Measurements from ENCODE around the gene TNIK. TPM values are rescaled to one million over a fixed set of nuclear protein-coding genes. Genes with fewer than 3 reads are reported as not detected.
"Not testable (repeated sequence)": the region's sequence is repeated elsewhere in the genome, so short reads cannot be mapped to it uniquely, and the experiment has no call there.

TNIK gene
- total and polyA plus RNA-seq, 2 experiments from 2014 or later = 7.4 to 13.8 TPM

- no peak for TF ChIP-seq EZH2 (IDR thresholded peaks at IDR 0.05; ENCODE audit: borderline replicate concordance)
- no peak for TF ChIP-seq CTCF (IDR thresholded peaks at IDR 0.05; ENCODE audit: poor library complexity)
- TF ChIP-seq EZH2phosphoT487 (IDR thresholded peaks at IDR 0.05; ENCODE audit: low read depth, severe bottlenecking, unreplicated experiment) = no peak
- H3K79me2 ChIP-seq = no peaks in the 10 kb centered on the region
- 96% methylated on average over 2 of the region's 2 CpGs for WGBS (ENCODE audit: low lambda C conversion rate, missing lambda C conversion rate)
These were observed 218.0 kb downstream of the TNIK start for GRCh38 chr3:171242170-171242569.

GRCh38 chr3:171241655-171242054 is 218.6 kb downstream of the TNIK start:
- H4K20me1 ChIP-seq (ENCODE audit: insufficient read depth, poor library complexity, severe bottlenecking); H2AFZ ChIP-seq; H3K4me3 ChIP-seq; H3K27me3 ChIP-seq; H3K9me3 ChIP-seq (ENCODE audit: low read depth); H3K9me2 ChIP-seq (replicated peaks; ENCODE audit: insufficient read depth); H3K79me2 ChIP-seq; H3K36me3 ChIP-seq (replicated peaks; ENCODE audit: insufficient read depth, low read depth); H3K27ac ChIP-seq; DNase-seq (ENCODE audit: low spot score); H3K4me1 ChIP-seq (ENCODE audit: insufficient read depth); H3K4me2 ChIP-seq: not testable (repeated sequence)
- 91% methylated on average over 2 of the region's 2 CpGs for WGBS (ENCODE audit: low lambda C conversion rate, missing lambda C conversion rate)

More at GRCh38 chr3:171242170-171242569, 218.0 kb downstream of the TNIK start:
- no peak overlapping the region for H3K27ac ChIP-seq
- no peak overlapping the region for H2AFZ ChIP-seq
- no peaks in the 10 kb centered on the region for H4K20me1 ChIP-seq (ENCODE audit: insufficient read depth, poor library complexity, severe bottlenecking)
- no peak for DNase-seq (ENCODE audit: low spot score)
- H3K9me3 ChIP-seq (ENCODE audit: low read depth) = no peaks in the 10 kb centered on the region
- no peak overlapping the region for H3K4me2 ChIP-seq
- no peak overlapping the region for H3K4me3 ChIP-seq
- no peaks in the 10 kb centered on the region for H3K27me3 ChIP-seq
- no peaks in the 10 kb centered on the region for H3K36me3 ChIP-seq (replicated peaks; ENCODE audit: insufficient read depth, low read depth)
- no peaks in the 10 kb centered on the region for H3K9me2 ChIP-seq (replicated peaks; ENCODE audit: insufficient read depth)
- H3K4me1 ChIP-seq (ENCODE audit: insufficient read depth) = no peaks in the 10 kb centered on the region

GRCh38 chr3:171240504-171240835 is 219.7 kb downstream of the TNIK start:
- no peaks in the 10 kb centered on the region for H4K20me1 ChIP-seq (ENCODE audit: insufficient read depth, poor library complexity, severe bottlenecking)
- H3K4me2 ChIP-seq = no peak overlapping the region
- TF ChIP-seq CTCF (IDR thresholded peaks at IDR 0.05; ENCODE audit: poor library complexity) (no peak), EZH2 (IDR thresholded peaks at IDR 0.05; ENCODE audit: borderline replicate concordance) (no peak), EZH2phosphoT487 (IDR thresholded peaks at IDR 0.05; ENCODE audit: low read depth, severe bottlenecking, unreplicated experiment) (no peak)
- DNase-seq (ENCODE audit: low spot score) = no peak
- H3K27me3 ChIP-seq = no peaks in the 10 kb centered on the region
- H3K4me3 ChIP-seq = no peak overlapping the region
- no peaks in the 10 kb centered on the region for H3K9me3 ChIP-seq (ENCODE audit: low read depth)
- H3K79me2 ChIP-seq = no peaks in the 10 kb centered on the region
- no peaks in the 10 kb centered on the region for H3K36me3 ChIP-seq (replicated peaks; ENCODE audit: insufficient read depth, low read depth)
- WGBS (ENCODE audit: low lambda C conversion rate, missing lambda C conversion rate) = 63% methylated on average over 3 of the region's 3 CpGs
- H3K9me2 ChIP-seq (replicated peaks; ENCODE audit: insufficient read depth) = no peaks in the 10 kb centered on the region
- no peak overlapping the region for H3K27ac ChIP-seq
- H3K4me1 ChIP-seq (ENCODE audit: insufficient read depth) = no peaks in the 10 kb centered on the region
- no peak overlapping the region for H2AFZ ChIP-seq

- H3K27ac ChIP-seq = no peak overlapping the region
- no peaks in the 10 kb centered on the region for H3K36me3 ChIP-seq (replicated peaks; ENCODE audit: insufficient read depth, low read depth)
- 85% methylated on average over 9 of the region's 9 CpGs for WGBS (ENCODE audit: low lambda C conversion rate, missing lambda C conversion rate)
These were observed 220.3 kb downstream of the TNIK start for GRCh38 chr3:171239757-171240503.

More at GRCh38 chr3:171239757-171240503, 220.3 kb downstream of the TNIK start:
- no peak for DNase-seq (ENCODE audit: low spot score)
- no peak overlapping the region for H3K4me2 ChIP-seq
- H3K4me1 ChIP-seq (ENCODE audit: insufficient read depth) = no peaks in the 10 kb centered on the region
- no peak overlapping the region for H3K4me3 ChIP-seq
- no peaks in the 10 kb centered on the region for H3K9me3 ChIP-seq (ENCODE audit: low read depth)
- no peaks in the 10 kb centered on the region for H3K79me2 ChIP-seq
- H2AFZ ChIP-seq = no peak overlapping the region
- H4K20me1 ChIP-seq (ENCODE audit: insufficient read depth, poor library complexity, severe bottlenecking) = no peaks in the 10 kb centered on the region
- TF ChIP-seq CTCF (IDR thresholded peaks at IDR 0.05; ENCODE audit: poor library complexity) (no peak), EZH2phosphoT487 (IDR thresholded peaks at IDR 0.05; ENCODE audit: low read depth, severe bottlenecking, unreplicated experiment) (no peak), EZH2 (IDR thresholded peaks at IDR 0.05; ENCODE audit: borderline replicate concordance) (no peak)
- H3K27me3 ChIP-seq = no peaks in the 10 kb centered on the region
- no peaks in the 10 kb centered on the region for H3K9me2 ChIP-seq (replicated peaks; ENCODE audit: insufficient read depth)

Data from hepatocyte (in vitro differentiated cells).